HepG2 (cell line): ENCODE results near the gene LONP1. TPM values are rescaled to one million over a fixed set of nuclear protein-coding genes. Genes with fewer than 3 reads are reported as not detected.

Experiments
- ATAC-seq: fragments of 200-7000 bp; cut with Tn5 transposase; 3 replicates; pipeline ENCODE4 v1.9.1; 2020; ENCODE audit warnings: mild to moderate bottlenecking, moderate library complexity
- BruUV-seq: library from RNA; stranded (reverse); fragments of 400-500 nt; replicated peaks from 2 replicates; lab custom pipeline; 2021; lab: Mats Ljungman, UMichigan
- CTCF ChIA-PET: fragments of 300-600 bp; formaldehyde crosslinking; extraction: SDS; loops from one replicate; lab custom pipeline; 2021; ENCODE audit warnings: low total read pairs, inconsistent platforms, low intra/inter-chr PET ratio; lab: Yijun Ruan, JAX
- POLR2A ChIA-PET: fragments of 350-600 bp; sonication (Branson Sonifier 250); formaldehyde crosslinking; loops from one replicate; lab custom pipeline; 2020; ENCODE audit warnings: antibody characterized with exemption, inconsistent platforms; lab: Yijun Ruan, JAX
- DNase-seq: peaks from one replicate; pipeline ENCODE4 v3.0.0-alpha.2; 2015; ENCODE audit warnings: low spot score
- FAIRE-seq: peaks from 3 replicates; lab custom pipeline; 2011; peaks lifted over from hg19 to GRCh38; lab: Jason Lieb, UNC
- H2AFZ ChIP-seq: one replicate; pipeline ENCODE4 v1.6.1; 2011; ENCODE audit warnings: low read length, inconsistent platforms
- H3K27ac ChIP-seq: fragments of 300-600 bp; 3 replicates; pipeline ENCODE4 v1.8.0; 2011; ENCODE audit warnings: mixed run types, mild to moderate bottlenecking, mixed read lengths, low read length, inconsistent platforms; ENCODE audit not compliant: insufficient read depth; ENCODE audit errors: extremely low read length
- H3K27me3 ChIP-seq, 2 experiments: fragments of 200-600 bp in 1 of 2; 2 replicates in 1 of 2; 3 replicates in 1 of 2; pipeline versions ENCODE4 v1.6.0 to v1.8.0; 2011; ENCODE audit warnings: low read length in 2 of 2, mild to moderate bottlenecking in 2 of 2, moderate library complexity in 2 of 2, inconsistent platforms in 1 of 2; ENCODE audit not compliant: insufficient read depth in 2 of 2, control insufficient read depth in 1 of 2
- H3K36me3 ChIP-seq, 2 experiments: fragments of 200-600 bp in 1 of 2; replicated peaks in 1 of 2; 2 replicates in 1 of 2; 3 replicates in 1 of 2; pipeline versions ENCODE4 v1.5.1 to v1.8.0; 2011; ENCODE audit warnings: low read length in 2 of 2, inconsistent platforms in 1 of 2; ENCODE audit not compliant: insufficient read depth in 2 of 2, control insufficient read depth in 1 of 2
- H3K4me1 ChIP-seq: 2 replicates; pipeline ENCODE4 v1.5.1; 2012; ENCODE audit warnings: low read length, inconsistent platforms; ENCODE audit not compliant: insufficient read depth
- H3K4me2 ChIP-seq: 2 replicates; pipeline ENCODE4 v1.6.0; 2011; ENCODE audit warnings: low read depth, low read length, inconsistent platforms
- H3K4me3 ChIP-seq, 3 experiments: fragments of 200-600 bp in 1 of 3; sonication (generic), shearing (Covaris generic) in 1 of 3; replicated peaks in 1 of 3; 2 replicates each; pipeline ENCODE4 v1.5.1; 2011 to 2016; ENCODE audit warnings: low read length in 3 of 3, inconsistent platforms in 2 of 3, low read depth in 2 of 3, mild to moderate bottlenecking in 2 of 3, control low read depth in 1 of 3, mixed read lengths in 1 of 3; ENCODE audit not compliant: insufficient read depth in 1 of 3
- H3K79me2 ChIP-seq: one replicate; pipeline ENCODE4 v1.6.1; 2011; ENCODE audit warnings: low read length, inconsistent platforms; ENCODE audit not compliant: insufficient read depth
- H3K9ac ChIP-seq: 2 replicates; pipeline ENCODE4 v1.6.0; 2011; ENCODE audit warnings: mild to moderate bottlenecking, low read depth, low read length, inconsistent platforms; ENCODE audit not compliant: insufficient read depth
- H3K9me3 ChIP-seq: 2 replicates; pipeline ENCODE4 v1.5.1; 2012; ENCODE audit warnings: mild to moderate bottlenecking, low read length
- H4K20me1 ChIP-seq: 2 replicates; pipeline ENCODE4 v1.6.0; 2011; ENCODE audit warnings: inconsistent platforms, mild to moderate bottlenecking, low read length, moderate library complexity; ENCODE audit not compliant: insufficient read depth
- POLR2A ChIP-seq, 2 experiments: IDR thresholded peaks; 2 replicates each; pipeline ENCODE4 v1.6.1; 2011; ENCODE audit warnings: low read depth in 2 of 2, low read length in 2 of 2, mild to moderate bottlenecking in 1 of 2, moderate library complexity in 1 of 2; ENCODE audit not compliant: insufficient read depth in 1 of 2
- POLR2G ChIP-seq: fragments of 200-400 bp; formaldehyde crosslinking; IDR thresholded peaks from 2 replicates; pipeline ENCODE4 v1.6.1; 2018; ENCODE audit warnings: mild to moderate bottlenecking, low read depth, low read length, moderate library complexity
- ZBTB44 ChIP-seq: sonication (generic); formaldehyde crosslinking; IDR thresholded peaks from 2 replicates; pipeline ENCODE4 v1.4.0; 2020; ENCODE audit warnings: missing genetic modification reagents
- ZMYM3 ChIP-seq: sonication (generic); formaldehyde crosslinking; IDR thresholded peaks from 2 replicates; pipeline ENCODE4 v1.5.1; 2020; ENCODE audit warnings: mild to moderate bottlenecking, missing genetic modification reagents
- ZNF24 ChIP-seq: fragments of 450-650 bp; IDR thresholded peaks from 2 replicates; pipeline ENCODE4 v1.6.1; 2017; ENCODE audit warnings: antibody characterized with exemption, mild to moderate bottlenecking
- ZNF260 ChIP-seq: sonication (generic); formaldehyde crosslinking; IDR thresholded peaks from 2 replicates; pipeline ENCODE4 v1.4.0; 2020; ENCODE audit warnings: missing genetic modification reagents, low read depth, mild to moderate bottlenecking, borderline replicate concordance
- WGBS: methylation state at CpG from one replicate; pipeline ENCODE4 v1.1.6; 2017; ENCODE audit warnings: low lambda C conversion rate; 5-methylcytosine and 5-hydroxymethylcytosine counted together
- in situ Hi-C: cut with HindIII; loops from 2 replicates; pipeline ENCODE4 v1.10.0; 2017; ENCODE audit warnings: low pct_unique_long_range_greater_than_20kb; ENCODE audit not compliant: extremely low pct_ligation_motif_present
- intact Hi-C: fragments of 100-400 bp; cut with micrococcal nuclease; formaldehyde crosslinking; loops from one replicate; pipeline ENCODE4 v1.10.0; 2022; ENCODE audit not compliant: unreplicated experiment
- polyA plus RNA-seq, 8 experiments: library from polyadenylated mRNA; depleted of rRNA in 3 of 8; stranded (reverse) in 7 of 8; unstranded in 1 of 8; fragments of >200 nt; fragmentation: Illumina TruSeq in 4 of 8; extraction: Trizol in 4 of 8; gene quantifications; 2 replicates each; pipeline versions ENCODE4 v1.2.1 to v1.2.3, GENCODE V29; 2011 to 2016; ENCODE audit warnings: low read depth in 4 of 8, missing spikeins in 1 of 8, mixed read lengths in 1 of 8; ENCODE audit not compliant: insufficient read depth in 1 of 8
- total RNA-seq, 5 experiments: library from RNA; depleted of rRNA; stranded (reverse); fragments of >200 nt; fragmentation: Illumina TruSeq; extraction: Trizol; gene quantifications; 2 replicates each; pipeline ENCODE4 v1.2.3, GENCODE V29; 2016; ENCODE audit warnings: low read depth in 1 of 5
- TF ChIP-seq, protein P1 (sequence below): sonication (generic); formaldehyde crosslinking; IDR thresholded peaks from 2 replicates; pipeline ENCODE4 v1.4.0; 2020; ENCODE audit warnings: mild to moderate bottlenecking, missing genetic modification reagents

The LONP1 gene
- total and polyA plus RNA-seq, 2 of the 13 experiments (the other 11 are each of a cell fraction or from before 2014, with no cell fraction given): 59.5 to 76.8 TPM

GRCh38 chr19:5676105-5676771 is 43.7 kb downstream of the LONP1 start (continued):
- no peak for TF ChIP-seq ZMYM3 (CRISPR knock-in tag)
- TF ChIP-seq POLR2A (IDR thresholded peaks at IDR 0.05; ENCODE audit: insufficient read depth in 1 of 2, low read depth in 2 of 2, low read length in 2 of 2): 0 out of 4 replicates have a peak, but pooled peaks of 1 of the 2 experiments have one; percentile 29
- no peak for TF ChIP-seq ZBTB44 (CRISPR knock-in tag)
- TF ChIP-seq ZNF260 (CRISPR knock-in tag): no peak

- no peak for ATAC-seq
Measured at GRCh38 chr19:5674714-5675113, 45.2 kb downstream of the LONP1 start.

More at GRCh38 chr19:5674714-5675113, 45.2 kb downstream of the LONP1 start:
- in situ Hi-C loops: no loop called here
- no peak for DNase-seq
- no peak for FAIRE-seq
- Histone ChIP-seq H3K9ac (no peak overlapping the region), H3K4me2 (no peak overlapping the region), H2AFZ (no peak overlapping the region), H3K27ac (no peak overlapping the region)
- POLR2A ChIA-PET: no interaction called here
- TF ChIP-seq POLR2G (0 out of 2 replicates have a peak, but pooled peaks have one; percentile 1), ZNF24 (no peak)
- TF ChIP-seq, protein P1, sequence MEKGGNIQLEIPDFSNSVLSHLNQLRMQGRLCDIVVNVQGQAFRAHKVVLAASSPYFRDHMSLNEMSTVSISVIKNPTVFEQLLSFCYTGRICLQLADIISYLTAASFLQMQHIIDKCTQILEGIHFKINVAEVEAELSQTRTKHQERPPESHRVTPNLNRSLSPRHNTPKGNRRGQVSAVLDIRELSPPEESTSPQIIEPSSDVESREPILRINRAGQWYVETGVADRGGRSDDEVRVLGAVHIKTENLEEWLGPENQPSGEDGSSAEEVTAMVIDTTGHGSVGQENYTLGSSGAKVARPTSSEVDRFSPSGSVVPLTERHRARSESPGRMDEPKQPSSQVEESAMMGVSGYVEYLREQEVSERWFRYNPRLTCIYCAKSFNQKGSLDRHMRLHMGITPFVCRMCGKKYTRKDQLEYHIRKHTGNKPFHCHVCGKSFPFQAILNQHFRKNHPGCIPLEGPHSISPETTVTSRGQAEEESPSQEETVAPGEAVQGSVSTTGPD (CRISPR knock-in tag): no peak
- TF ChIP-seq, all 625 proteins: peak for 1
- Histone ChIP-seq H3K4me3 (no peak overlapping the region), H3K79me2 (peaks cover 3% of the 10 kb centered on the region), H3K9me3 (no peaks in the 10 kb centered on the region), H3K4me1 (peaks cover 15% of the 10 kb centered on the region), H4K20me1 (no peaks in the 10 kb centered on the region), H3K36me3 (peaks cover 2 to 7% of the 10 kb centered on the region in 2 experiments; a peak in 3 of 5 replicates), H3K27me3 (no peaks in the 10 kb centered on the region)
- CTCF ChIA-PET: no interaction called here
- intact Hi-C loops: no loop called here
- 98% methylated on average over 5 of the region's 5 CpGs for WGBS
- BruUV-seq: no TSS peak
